A549 (cell line): ENCODE measurements around the gene RAD51B. TPM values are rescaled to one million over a fixed set of nuclear protein-coding genes. Genes with fewer than 3 reads are reported as not detected.

ENCODE experiments used
- ATAC-seq, 2 experiments: fragments of 200-7000 bp in 1 of 2; fragments of >200 bp in 1 of 2; cut with Nextera tagmentation in 1 of 2; cut with Tn5 transposase in 1 of 2; 3 replicates each; pipeline versions ENCODE4 v1.8.0 to v1.9.1; 2018 to 2020; ENCODE audit warnings: mild to moderate bottlenecking in 1 of 2, moderate library complexity in 1 of 2
- CTCF ChIA-PET: fragments of 300-600 bp; sonication (Branson Sonifier 250); formaldehyde crosslinking; extraction: SDS; loops from one replicate; lab custom pipeline; 2021; ENCODE audit warnings: antibody characterized with exemption, inconsistent platforms; lab: Yijun Ruan, JAX
- POLR2A ChIA-PET: fragments of 350-600 bp; formaldehyde crosslinking; extraction: SDS; loops from one replicate; lab custom pipeline; 2021; ENCODE audit warnings: antibody characterized with exemption, inconsistent platforms; lab: Yijun Ruan, JAX
- DNase-seq, 2 experiments: peaks; one replicate each; pipeline versions ENCODE4 v3.0.0 to v3.0.0-alpha.2; 2011 to 2016; ENCODE audit warnings: low read depth in 1 of 2, low spot score in 1 of 2
- FAIRE-seq: peaks from 2 replicates; lab custom pipeline; 2011; peaks lifted over from hg19 to GRCh38; lab: Jason Lieb, UNC
- H3K27ac ChIP-seq, 2 experiments: fragments of >200 bp; sonication (Bioruptor Twin); formaldehyde crosslinking; 3 replicates each; pipeline ENCODE4 v1.5.1; 2016 to 2017
- H3K4me1 ChIP-seq: fragments of >200 bp; sonication (Bioruptor Twin); formaldehyde crosslinking; 3 replicates; pipeline ENCODE4 v1.6.1; 2016
- H3K4me2 ChIP-seq: fragments of >200 bp; sonication (Bioruptor Twin); formaldehyde crosslinking; 3 replicates; pipeline ENCODE4 v1.6.1; 2016
- H3K4me3 ChIP-seq: fragments of >200 bp; sonication (Bioruptor Twin); formaldehyde crosslinking; 3 replicates; pipeline ENCODE4 v1.5.1; 2016
- H3K9me3 ChIP-seq: fragments of >200 bp; sonication (Bioruptor Twin); formaldehyde crosslinking; 3 replicates; pipeline ENCODE4 v1.6.1; 2016
- CBX8 ChIP-seq: fragments of 200-600 bp; sonication (generic); IDR thresholded peaks from 2 replicates; pipeline ENCODE4 v1.6.1; 2016
- CEBPB ChIP-seq, 2 experiments: fragments of >200 bp in 1 of 2; sonication (Bioruptor Twin) in 1 of 2; formaldehyde crosslinking in 1 of 2; IDR thresholded peaks; 2 replicates each; pipeline ENCODE4 v1.6.1; 2012 to 2016
- GATA3 ChIP-seq: IDR thresholded peaks from 2 replicates; pipeline ENCODE4 v1.6.1; 2012; ENCODE audit warnings: borderline replicate concordance
- HOXB13 ChIP-seq: fragments of 250-450 bp; sonication (Bioruptor Pico); IDR thresholded peaks from 2 replicates; pipeline ENCODE4 v1.5.0; 2020; ENCODE audit warnings: low read depth, mild to moderate bottlenecking, moderate library complexity
- MAZ ChIP-seq: fragments of 150-350 bp; IDR thresholded peaks from 2 replicates; pipeline ENCODE4 v1.6.1; 2014; ENCODE audit warnings: antibody characterized with exemption, low read depth, low read length, borderline replicate concordance
- MYC ChIP-seq: IDR thresholded peaks from 2 replicates; pipeline ENCODE4 v1.6.1; 2012; ENCODE audit warnings: mild to moderate bottlenecking, inconsistent platforms, low read length, improper control_type of control experiment, borderline replicate concordance
- POLR2A ChIP-seq: IDR thresholded peaks from 2 replicates; pipeline ENCODE4 v1.6.1; 2012; ENCODE audit warnings: mild to moderate bottlenecking, low read length
- RARB ChIP-seq: fragments of 250-450 bp; sonication (Bioruptor Pico); IDR thresholded peaks from 2 replicates; pipeline ENCODE4 v1.8.0; 2021; ENCODE audit warnings: mild to moderate bottlenecking, moderate library complexity
- RCOR1 ChIP-seq: fragments of 150-350 bp; IDR thresholded peaks from 2 replicates; pipeline ENCODE4 v1.6.1; 2014; ENCODE audit warnings: antibody characterized with exemption, low read length, low read depth
- RNF2 ChIP-seq: fragments of 200-600 bp; sonication (generic); IDR thresholded peaks from 2 replicates; pipeline ENCODE4 v1.6.1; 2016; ENCODE audit warnings: low read depth, mild to moderate bottlenecking, antibody characterized with exemption, moderate library complexity, borderline replicate concordance
- SREBF2 ChIP-seq: fragments of 450-650 bp; IDR thresholded peaks from 2 replicates; pipeline ENCODE4 v1.6.1; 2014; ENCODE audit warnings: mild to moderate bottlenecking, moderate library complexity
- ZC3H11A ChIP-seq: fragments of 450-650 bp; IDR thresholded peaks from 2 replicates; pipeline ENCODE4 v1.6.1; 2014; ENCODE audit warnings: antibody characterized with exemption, mild to moderate bottlenecking
- WGBS: methylation state at CpG from one replicate; pipeline ENCODE4 v1.1.6; 2017; ENCODE audit errors: missing lambda C conversion rate; 5-methylcytosine and 5-hydroxymethylcytosine counted together
- polyA plus RNA-seq, 4 experiments: library from polyadenylated mRNA; depleted of rRNA in 3 of 4; stranded (reverse); fragments of >200 nt; fragmentation: RNase III in 1 of 4; extraction: RNeasy Plus Mini Kit Qiagen cat#74134 plus additional on column Dnase treatment in 1 of 4; gene quantifications; 2 replicates in 3 of 4; 3 replicates in 1 of 4; pipeline ENCODE4 v1.2.3, GENCODE V29; 2011 to 2017
- TF ChIP-seq, protein P1 (sequence below): fragments of 200-600 bp; sonication (generic); IDR thresholded peaks from 2 replicates; pipeline ENCODE4 v1.6.1; 2016; ENCODE audit warnings: antibody characterized with exemption, mild to moderate bottlenecking, moderate library complexity

Gene RAD51B
- polyA plus RNA-seq, 2 of the 4 experiments (the other 2 are of a cell fraction): 7.2 to 10.8 TPM

DNA sequence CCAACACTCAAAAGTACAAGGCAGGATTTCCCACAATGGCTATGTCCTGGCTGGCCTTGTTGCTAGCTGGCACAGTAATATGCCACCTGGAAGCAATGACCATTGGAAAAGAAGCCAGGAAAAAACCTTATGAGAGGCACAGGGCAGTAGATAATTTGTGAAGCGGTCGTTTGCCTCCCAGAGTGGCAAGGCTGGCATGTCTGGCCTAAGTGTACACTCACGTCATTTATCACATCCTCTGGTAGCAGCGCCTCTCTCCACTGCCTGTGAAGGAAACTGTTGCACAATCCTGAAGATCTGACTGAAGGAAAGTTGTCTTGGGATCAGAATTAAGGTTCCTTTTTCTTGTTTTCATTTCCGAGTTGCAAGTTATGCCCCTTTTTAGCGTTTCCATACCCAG lies 564.8 kb downstream of the RAD51B start:
- FAIRE-seq: no peak
- Histone ChIP-seq H3K27ac (peak overlapping the region; percentile 10 to 11; a peak in 1 of 6 replicates), H3K4me1 (peaks cover 28% of the 10 kb centered on the region), H3K4me3 (no peak overlapping the region), H3K9me3 (no peaks in the 10 kb centered on the region), H3K4me2 (no peak overlapping the region)
- DNase-seq: no peak
- no peak for TF ChIP-seq POLR2A
- peak in 1 of 2 experiments; percentile 68; a peak in 3 of 4 replicates for TF ChIP-seq CEBPB (IDR thresholded peaks at IDR 0.05)
- WGBS: 90% methylated on average over 6 of the region's 6 CpGs
- ATAC-seq: no peak
- ChIA-PET POLR2A (no interaction called here), CTCF (interaction anchor here (0.6 to 0.7 kb wide), 2 partner anchors 136 to 460 kb away, joined by 3 read pairs; no protein-coding TSS in a partner anchor)

DNA sequence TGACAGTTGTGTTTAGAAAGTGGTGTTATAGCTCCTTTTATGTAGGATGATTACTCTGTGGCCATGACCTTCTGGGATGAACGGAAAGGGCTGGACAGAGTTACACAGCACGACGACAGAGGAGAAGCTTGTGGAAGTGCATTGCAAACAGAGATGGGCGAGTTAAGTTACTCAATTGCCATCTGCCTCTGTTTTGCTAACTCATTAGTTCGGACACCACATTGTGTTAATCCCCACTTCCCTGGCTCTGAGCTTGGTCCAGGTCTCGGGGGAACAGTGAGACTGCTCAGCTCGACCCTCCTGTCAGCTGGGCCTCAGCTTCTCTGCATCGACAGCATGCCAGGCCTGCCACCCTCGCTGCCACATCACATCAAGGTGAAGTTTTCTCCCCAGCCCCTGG lies 565.3 kb downstream of the RAD51B start:
- Histone ChIP-seq H3K9me3 (no peaks in the 10 kb centered on the region), H3K27ac (peak overlapping the region in 1 of 2 experiments; percentile 11; a peak in 1 of 6 replicates), H3K4me2 (no peak overlapping the region), H3K4me1 (peaks cover 28% of the 10 kb centered on the region), H3K4me3 (no peak overlapping the region)
- ChIA-PET POLR2A (no interaction called here), CTCF (interaction anchor here (0.6 to 0.7 kb wide), 2 partner anchors 136 to 459 kb away, joined by 3 read pairs; no protein-coding TSS in a partner anchor)
- TF ChIP-seq RARB: no peak
- TF ChIP-seq ZC3H11A: no peak
- TF ChIP-seq CBX8: no peak
- no peak for TF ChIP-seq POLR2A
- no peak for TF ChIP-seq HOXB13 (CRISPR knock-in tag)
- no peak for TF ChIP-seq MAZ
- DNase-seq: no peak
- ATAC-seq: no peak
- FAIRE-seq: no peak
- 90% methylated on average over 9 of the region's 9 CpGs for WGBS

DNA sequence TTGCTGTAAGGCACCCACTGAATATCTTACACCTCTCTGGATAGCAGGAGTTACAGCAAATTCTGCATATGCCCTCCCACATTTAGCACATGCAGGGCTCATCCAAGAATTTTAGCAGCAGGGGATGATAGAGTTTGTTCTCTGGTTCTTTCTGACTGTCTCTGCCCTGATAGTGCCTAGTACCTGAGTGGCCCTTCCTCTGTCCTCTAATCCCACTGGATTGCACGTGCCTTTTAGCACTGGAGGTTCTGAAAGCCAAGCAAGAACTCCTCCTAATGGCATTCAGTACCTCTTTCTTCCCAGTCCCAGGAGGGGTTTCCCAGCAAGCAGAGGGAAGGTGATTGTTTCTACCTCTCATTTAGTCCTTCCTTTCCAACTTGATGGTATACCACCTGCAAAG lies 566.9 kb downstream of the RAD51B start:
- ChIA-PET CTCF (interaction anchor here (2.0 kb wide), 1 partner anchor 10 kb away, joined by 4 read pairs; no protein-coding TSS in a partner anchor), POLR2A (no interaction called here)
- WGBS: 70% methylated on average over 1 of the region's 1 CpG
- Histone ChIP-seq H3K4me3 (no peak overlapping the region), H3K27ac (peak overlapping the region in 1 of 2 experiments; percentile 57; a peak in 3 of 6 replicates), H3K4me1 (peaks cover 19% of the 10 kb centered on the region), H3K9me3 (no peaks in the 10 kb centered on the region), H3K4me2 (no peak overlapping the region)
- no peak for TF ChIP-seq RCOR1
- no peak for TF ChIP-seq MYC
- no peak for TF ChIP-seq SREBF2
- ATAC-seq (no peak), DNase-seq (no peak), FAIRE-seq (no peak)

DNA sequence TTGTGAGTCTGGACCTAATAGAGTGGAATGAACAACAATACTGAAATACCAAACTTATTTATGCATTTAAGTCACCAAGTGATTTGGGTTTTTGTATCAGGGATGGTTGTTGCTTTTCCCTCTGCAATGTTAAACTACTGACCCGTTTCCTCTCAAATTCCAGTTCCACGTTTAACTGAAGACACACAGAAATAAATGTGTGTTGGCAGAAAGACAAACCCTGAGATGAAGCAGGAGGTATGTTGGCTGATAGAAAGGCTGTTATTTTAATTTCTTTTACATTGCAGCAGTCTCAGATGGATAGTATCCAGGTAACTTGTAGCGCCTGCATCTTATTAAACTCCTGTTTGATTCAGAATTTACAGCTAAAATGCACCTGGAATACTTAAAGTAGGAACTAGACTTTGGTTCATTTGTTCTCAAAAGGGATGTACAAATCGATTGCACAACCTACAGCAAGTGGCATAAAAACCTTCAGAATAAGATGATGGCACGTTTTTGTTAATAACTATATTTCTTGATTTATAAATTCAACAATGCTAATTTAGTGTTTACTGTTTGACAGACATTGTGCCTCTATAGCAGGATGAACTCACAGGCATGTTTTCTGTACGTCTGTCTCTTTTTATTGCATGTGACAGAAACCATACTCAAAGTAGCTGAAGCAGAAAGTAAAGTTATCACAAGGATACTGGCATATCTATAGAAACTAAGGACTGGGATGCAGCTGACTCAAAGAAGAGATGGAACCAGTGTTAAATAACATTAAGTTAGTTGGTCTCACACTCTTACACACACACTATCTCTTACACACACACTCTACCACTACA lies 567.6 kb downstream of the RAD51B start:
- DNase-seq (no peak), FAIRE-seq (peak; percentile 28), ATAC-seq (no peak)
- H3K9me3 ChIP-seq: no peaks in the 10 kb centered on the region
- H3K4me2 ChIP-seq: 0 out of 3 replicates have a peak overlapping the region, but pooled peaks have one; percentile 20
- H3K4me1 ChIP-seq: peaks cover 19% of the 10 kb centered on the region
- no peak overlapping the region for H3K4me3 ChIP-seq
- ChIA-PET CTCF (interaction anchor here (2.0 kb wide), 1 partner anchor 11 kb away, joined by 4 read pairs; no protein-coding TSS in a partner anchor), POLR2A (no interaction called here)
- H3K27ac ChIP-seq: peak overlapping the region in 1 of 2 experiments; percentile 57; a peak in 3 of 6 replicates
- 59% methylated on average over 6 of the region's 6 CpGs for WGBS
- no peak for TF ChIP-seq CBX8
- TF ChIP-seq CEBPB (IDR thresholded peaks at IDR 0.05): peak; percentile 64 to 73; a peak in 3 of 4 replicates

DNA sequence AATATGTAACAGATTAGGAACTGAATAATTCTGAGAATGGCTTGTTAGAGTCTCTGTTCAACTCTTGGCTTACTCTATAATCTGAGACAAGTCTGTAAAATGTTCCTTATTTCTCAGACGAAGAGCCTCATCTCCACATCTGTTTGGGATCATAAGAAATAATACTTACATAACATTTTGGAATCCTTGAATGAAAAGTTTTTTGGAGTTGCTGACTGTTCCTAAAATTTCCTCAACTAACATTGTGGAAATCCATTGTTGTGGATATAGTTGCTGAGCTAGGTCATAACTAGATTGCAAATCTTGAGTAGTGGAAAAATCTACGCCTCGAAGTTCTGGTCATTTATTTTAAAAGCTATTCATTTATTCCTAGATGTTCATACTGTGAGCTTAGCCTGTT lies 570.4 kb downstream of the RAD51B start:
- ChIA-PET CTCF (no interaction called here), POLR2A (no interaction called here)
- peak; percentile 43 for FAIRE-seq

More for the DNA sequence above, 570.4 kb downstream of the RAD51B start:
- no peak for ATAC-seq
- H3K4me2 ChIP-seq: no peak overlapping the region
- peaks cover 18% of the 10 kb centered on the region for H3K4me1 ChIP-seq
- H3K4me3 ChIP-seq: no peak overlapping the region
- TF ChIP-seq RCOR1: no peak
- TF ChIP-seq, protein P1, sequence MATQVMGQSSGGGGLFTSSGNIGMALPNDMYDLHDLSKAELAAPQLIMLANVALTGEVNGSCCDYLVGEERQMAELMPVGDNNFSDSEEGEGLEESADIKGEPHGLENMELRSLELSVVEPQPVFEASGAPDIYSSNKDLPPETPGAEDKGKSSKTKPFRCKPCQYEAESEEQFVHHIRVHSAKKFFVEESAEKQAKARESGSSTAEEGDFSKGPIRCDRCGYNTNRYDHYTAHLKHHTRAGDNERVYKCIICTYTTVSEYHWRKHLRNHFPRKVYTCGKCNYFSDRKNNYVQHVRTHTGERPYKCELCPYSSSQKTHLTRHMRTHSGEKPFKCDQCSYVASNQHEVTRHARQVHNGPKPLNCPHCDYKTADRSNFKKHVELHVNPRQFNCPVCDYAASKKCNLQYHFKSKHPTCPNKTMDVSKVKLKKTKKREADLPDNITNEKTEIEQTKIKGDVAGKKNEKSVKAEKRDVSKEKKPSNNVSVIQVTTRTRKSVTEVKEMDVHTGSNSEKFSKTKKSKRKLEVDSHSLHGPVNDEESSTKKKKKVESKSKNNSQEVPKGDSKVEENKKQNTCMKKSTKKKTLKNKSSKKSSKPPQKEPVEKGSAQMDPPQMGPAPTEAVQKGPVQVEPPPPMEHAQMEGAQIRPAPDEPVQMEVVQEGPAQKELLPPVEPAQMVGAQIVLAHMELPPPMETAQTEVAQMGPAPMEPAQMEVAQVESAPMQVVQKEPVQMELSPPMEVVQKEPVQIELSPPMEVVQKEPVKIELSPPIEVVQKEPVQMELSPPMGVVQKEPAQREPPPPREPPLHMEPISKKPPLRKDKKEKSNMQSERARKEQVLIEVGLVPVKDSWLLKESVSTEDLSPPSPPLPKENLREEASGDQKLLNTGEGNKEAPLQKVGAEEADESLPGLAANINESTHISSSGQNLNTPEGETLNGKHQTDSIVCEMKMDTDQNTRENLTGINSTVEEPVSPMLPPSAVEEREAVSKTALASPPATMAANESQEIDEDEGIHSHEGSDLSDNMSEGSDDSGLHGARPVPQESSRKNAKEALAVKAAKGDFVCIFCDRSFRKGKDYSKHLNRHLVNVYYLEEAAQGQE: no peak
- no peak for TF ChIP-seq RNF2
- TF ChIP-seq GATA3: no peak
- H3K9me3 ChIP-seq: no peaks in the 10 kb centered on the region
- H3K27ac ChIP-seq: no peak overlapping the region
- WGBS: 95% methylated on average over 3 of the region's 3 CpGs
- DNase-seq: no peak
